Stimulated activated CD4-positive, alpha-beta T cell treated with anti-CD3 and anti-CD28 coated beads, TNF-alpha, amount 100 ng/mL, for 1 hour (primary cell): ENCODE data around the gene MTUS2.
"Not testable (repeated sequence)": the region's sequence is repeated elsewhere in the genome, so short reads cannot be mapped to it uniquely, and the experiment has no call there.

Source experiments
- DNase-seq, 3 donors: peaks; one replicate each; pipeline ENCODE4 v3.0.0-alpha.2; 2020; ENCODE audit warnings: low read depth in 3 of 3, low spot score in 1 of 3

Gene MTUS2

GRCh38 chr13:29294821-29295220 lies 474.7 kb downstream of the MTUS2 start:
- DNase-seq: no peak

- no peak for DNase-seq
These were observed 480.9 kb downstream of the MTUS2 start for GRCh38 chr13:29301027-29301426.

GRCh38 chr13:29304148-29304547 lies 484.0 kb downstream of the MTUS2 start:
- no peak for DNase-seq

- DNase-seq: no peak
These were observed 490.7 kb downstream of the MTUS2 start for GRCh38 chr13:29310806-29311205.

- no peak for DNase-seq
These were observed 495.7 kb downstream of the MTUS2 start for GRCh38 chr13:29315847-29316246.

GRCh38 chr13:29317828-29318227 lies 497.7 kb downstream of the MTUS2 start:
- no peak for DNase-seq

GRCh38 chr13:29318741-29319140 lies 498.6 kb downstream of the MTUS2 start:
- no peak for DNase-seq

- no peak for DNase-seq
These were observed 499.3 kb downstream of the MTUS2 start for GRCh38 chr13:29319451-29319850.

GRCh38 chr13:29323954-29324353 lies 503.8 kb downstream of the MTUS2 start:
- DNase-seq: no peak

- DNase-seq: no peak
These were observed 504.5 kb downstream of the MTUS2 start for GRCh38 chr13:29324601-29325000.

- no peak for DNase-seq
These were observed 508.4 kb downstream of the MTUS2 start for GRCh38 chr13:29328501-29328900.

GRCh38 chr13:29336356-29336755 lies 516.2 kb downstream of the MTUS2 start:
- DNase-seq: no peak

- DNase-seq: no peak
These were observed 519.5 kb downstream of the MTUS2 start for GRCh38 chr13:29339386-29340272.

- DNase-seq: not testable (repeated sequence)
These were observed 525.9 kb downstream of the MTUS2 start for GRCh38 chr13:29345860-29346582.

- DNase-seq: no peak
These were observed 534.9 kb downstream of the MTUS2 start for GRCh38 chr13:29355029-29355428.

GRCh38 chr13:29359181-29359580 lies 539.0 kb downstream of the MTUS2 start:
- DNase-seq: no peak

GRCh38 chr13:29361716-29362115 lies 541.6 kb downstream of the MTUS2 start:
- no peak for DNase-seq

GRCh38 chr13:29362849-29363604 lies 542.9 kb downstream of the MTUS2 start:
- no peak for DNase-seq

- DNase-seq: no peak
These were observed 549.1 kb downstream of the MTUS2 start for GRCh38 chr13:29369060-29369743.

GRCh38 chr13:29379281-29379680 lies 559.1 kb downstream of the MTUS2 start:
- no peak for DNase-seq

GRCh38 chr13:29379865-29380264 lies 559.7 kb downstream of the MTUS2 start:
- no peak for DNase-seq
